AG09319 (cell line): Measurements from ENCODE around the gene OSBPL8.
"Not testable (repeated sequence)": the region's sequence is repeated elsewhere in the genome, so short reads cannot be mapped to it uniquely, and the experiment has no call there.

Experiments
- DNase-seq: peaks from one replicate; pipeline ENCODE4 v3.0.0-alpha.2; 2010; ENCODE audit warnings: low read depth; ENCODE audit errors: extremely low read depth
- TF ChIP-seq, protein P1 (sequence below): IDR thresholded peaks from 2 replicates; pipeline ENCODE4 v1.5.1; 2011; ENCODE audit warnings: low read depth, mild to moderate bottlenecking, inconsistent platforms, low read length, moderate library complexity

Gene OSBPL8

GRCh38 chr12:76529226-76529918, 30.2 kb downstream of the OSBPL8 start:
- TF ChIP-seq, protein P1, sequence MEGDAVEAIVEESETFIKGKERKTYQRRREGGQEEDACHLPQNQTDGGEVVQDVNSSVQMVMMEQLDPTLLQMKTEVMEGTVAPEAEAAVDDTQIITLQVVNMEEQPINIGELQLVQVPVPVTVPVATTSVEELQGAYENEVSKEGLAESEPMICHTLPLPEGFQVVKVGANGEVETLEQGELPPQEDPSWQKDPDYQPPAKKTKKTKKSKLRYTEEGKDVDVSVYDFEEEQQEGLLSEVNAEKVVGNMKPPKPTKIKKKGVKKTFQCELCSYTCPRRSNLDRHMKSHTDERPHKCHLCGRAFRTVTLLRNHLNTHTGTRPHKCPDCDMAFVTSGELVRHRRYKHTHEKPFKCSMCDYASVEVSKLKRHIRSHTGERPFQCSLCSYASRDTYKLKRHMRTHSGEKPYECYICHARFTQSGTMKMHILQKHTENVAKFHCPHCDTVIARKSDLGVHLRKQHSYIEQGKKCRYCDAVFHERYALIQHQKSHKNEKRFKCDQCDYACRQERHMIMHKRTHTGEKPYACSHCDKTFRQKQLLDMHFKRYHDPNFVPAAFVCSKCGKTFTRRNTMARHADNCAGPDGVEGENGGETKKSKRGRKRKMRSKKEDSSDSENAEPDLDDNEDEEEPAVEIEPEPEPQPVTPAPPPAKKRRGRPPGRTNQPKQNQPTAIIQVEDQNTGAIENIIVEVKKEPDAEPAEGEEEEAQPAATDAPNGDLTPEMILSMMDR: no peak
- no peak for DNase-seq

DNA sequence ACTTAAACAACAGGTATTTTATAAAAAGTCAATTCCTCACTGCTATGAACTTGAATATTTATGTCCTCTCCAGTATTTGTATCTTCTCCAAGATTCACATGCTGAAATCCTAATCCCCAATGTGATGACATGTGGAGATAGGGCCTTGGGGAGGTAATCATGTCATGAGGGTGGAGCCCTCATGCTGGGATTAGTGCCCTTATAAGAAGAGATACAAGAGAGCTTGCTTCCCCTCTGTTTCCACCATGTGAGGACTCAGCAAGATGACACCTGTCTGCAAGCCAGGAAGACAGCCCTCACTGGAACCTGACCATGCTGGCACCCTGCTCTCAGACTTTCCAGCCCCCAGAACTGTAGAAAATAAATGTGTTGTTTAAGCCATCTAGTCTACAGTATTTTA, 36.2 kb downstream of the OSBPL8 start:
- no peak for DNase-seq
- TF ChIP-seq, protein P1: no peak

- DNase-seq: no peak
- TF ChIP-seq, protein P1: no peak
Measured at GRCh38 chr12:76520348-76520747, 39.2 kb downstream of the OSBPL8 start.

DNA sequence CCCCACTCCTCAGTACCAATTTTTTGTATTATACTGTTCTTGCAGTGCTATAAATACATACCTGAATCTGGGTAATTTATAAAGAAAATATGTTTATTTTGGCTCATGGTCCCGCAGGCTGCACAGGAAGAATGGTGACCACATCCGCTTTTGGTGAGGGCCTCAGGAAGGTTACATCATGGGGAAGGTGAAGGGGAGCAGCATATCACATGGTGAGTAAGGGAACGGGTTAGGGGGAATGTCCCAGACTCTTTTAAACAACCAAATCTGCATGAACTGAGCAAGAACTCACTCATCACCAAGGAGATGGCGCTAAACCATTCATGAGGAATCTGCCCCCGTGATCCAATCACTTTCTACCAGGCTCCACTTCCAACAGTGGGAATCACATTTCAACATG, 40.0 kb downstream of the OSBPL8 start:
- TF ChIP-seq, protein P1: no peak
- no peak for DNase-seq

DNA sequence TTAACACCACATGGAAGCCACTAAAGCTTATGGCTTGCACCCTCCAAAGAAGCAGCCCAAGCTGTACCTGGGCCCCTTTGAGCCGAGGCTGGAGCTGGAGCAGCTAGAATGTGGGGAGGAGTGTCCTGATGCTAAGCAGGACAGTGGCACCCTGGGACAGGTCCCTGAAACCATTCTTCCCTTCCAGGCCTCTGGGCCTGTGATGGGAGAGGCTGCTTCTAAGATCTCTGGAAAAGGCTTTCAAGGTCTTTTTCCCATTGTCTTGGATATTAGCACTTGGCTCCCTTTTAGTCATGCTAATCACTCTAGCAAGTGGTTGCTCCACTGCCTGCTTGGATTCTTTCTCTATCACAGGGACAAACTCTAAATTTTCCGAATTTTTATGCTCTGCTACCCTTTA, 40.9 kb downstream of the OSBPL8 start:
- DNase-seq: no peak

DNA sequence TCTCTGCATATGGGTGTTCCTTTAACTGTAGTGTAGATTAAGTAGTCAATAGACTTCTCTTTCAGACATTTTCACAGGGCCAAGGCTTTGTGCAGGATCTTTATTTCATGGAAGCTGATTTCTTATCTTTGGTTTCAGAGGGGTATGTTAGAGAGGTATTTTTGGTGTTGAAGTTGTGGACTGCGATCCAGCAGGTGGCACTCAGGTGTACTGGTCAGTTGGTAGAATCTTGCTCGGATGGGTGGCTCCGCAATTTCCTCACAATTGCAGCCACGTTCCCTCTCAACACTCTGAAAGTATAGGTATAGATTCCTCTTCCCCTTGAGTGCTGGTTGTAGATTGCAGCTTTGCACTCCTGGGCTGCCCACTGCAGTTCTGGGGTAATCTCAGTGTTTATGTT, 44.3 kb downstream of the OSBPL8 start:
- no peak for DNase-seq
- TF ChIP-seq, protein P1: no peak

More for the DNA sequence above, 40.9 kb downstream of the OSBPL8 start:
- TF ChIP-seq, protein P1: no peak

GRCh38 chr12:76511116-76511716, 48.4 kb downstream of the OSBPL8 start:
- DNase-seq: not testable (repeated sequence)
